PC-3 (cell line): ENCODE measurements around the gene STARD6.
"Not testable (repeated sequence)": the region's sequence is repeated elsewhere in the genome, so short reads cannot be mapped to it uniquely, and the experiment has no call there.

ENCODE experiments used
- EZH2 ChIP-seq: fragments of 300-600 bp; sonication (generic); IDR thresholded peaks from one replicate; pipeline ENCODE4 v1.6.1; 2017; ENCODE audit warnings: antibody characterized with exemption, mild to moderate bottlenecking, low read length; ENCODE audit not compliant: unreplicated experiment
- EZH2phosphoT487 ChIP-seq: fragments of 300-600 bp; sonication (generic); IDR thresholded peaks from 2 replicates; pipeline ENCODE4 v1.6.1; 2018; ENCODE audit warnings: mild to moderate bottlenecking, antibody characterized with exemption, low read length, borderline replicate concordance
- TF ChIP-seq, protein P1 (sequence below): fragments of 300-600 bp; sonication (generic); conservative IDR thresholded peaks from 2 replicates; pipeline ENCODE4 v1.5.1; 2017; ENCODE audit warnings: antibody characterized with exemption, low read depth, mild to moderate bottlenecking, low read length

- TF ChIP-seq EZH2, EZH2phosphoT487: not testable (repeated sequence)
- TF ChIP-seq, protein P1, sequence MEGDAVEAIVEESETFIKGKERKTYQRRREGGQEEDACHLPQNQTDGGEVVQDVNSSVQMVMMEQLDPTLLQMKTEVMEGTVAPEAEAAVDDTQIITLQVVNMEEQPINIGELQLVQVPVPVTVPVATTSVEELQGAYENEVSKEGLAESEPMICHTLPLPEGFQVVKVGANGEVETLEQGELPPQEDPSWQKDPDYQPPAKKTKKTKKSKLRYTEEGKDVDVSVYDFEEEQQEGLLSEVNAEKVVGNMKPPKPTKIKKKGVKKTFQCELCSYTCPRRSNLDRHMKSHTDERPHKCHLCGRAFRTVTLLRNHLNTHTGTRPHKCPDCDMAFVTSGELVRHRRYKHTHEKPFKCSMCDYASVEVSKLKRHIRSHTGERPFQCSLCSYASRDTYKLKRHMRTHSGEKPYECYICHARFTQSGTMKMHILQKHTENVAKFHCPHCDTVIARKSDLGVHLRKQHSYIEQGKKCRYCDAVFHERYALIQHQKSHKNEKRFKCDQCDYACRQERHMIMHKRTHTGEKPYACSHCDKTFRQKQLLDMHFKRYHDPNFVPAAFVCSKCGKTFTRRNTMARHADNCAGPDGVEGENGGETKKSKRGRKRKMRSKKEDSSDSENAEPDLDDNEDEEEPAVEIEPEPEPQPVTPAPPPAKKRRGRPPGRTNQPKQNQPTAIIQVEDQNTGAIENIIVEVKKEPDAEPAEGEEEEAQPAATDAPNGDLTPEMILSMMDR = not testable (repeated sequence)
Measured at GRCh38 chr18:54298991-54299390, 58.7 kb downstream of the STARD6 start.
